Right renal pelvis (tissue), 4 donors: ENCODE measurements around the gene ABHD14A. TPM values are rescaled to one million over a fixed set of nuclear protein-coding genes. Genes with fewer than 3 reads are reported as not detected.
"Not testable (repeated sequence)": the region's sequence is repeated elsewhere in the genome, so short reads cannot be mapped to it uniquely, and the experiment has no call there.

Source experiments
- DNase-seq, 4 donors: peaks; one replicate each; pipeline ENCODE4 v3.0.0-alpha.2; 2013; ENCODE audit warnings: low read depth in 4 of 4, low spot score in 3 of 4, missing footprints in 1 of 4
- polyA plus RNA-seq, 4 donors: library from polyadenylated mRNA; unstranded; fragments of 120-200 nt; gene quantifications; one replicate each; pipeline ENCODE4 v1.2.1, GENCODE V29; 2013; ENCODE audit not compliant: insufficient read length in 4 of 4

The ABHD14A gene
- 10 to 100 TPM; 24.1 to 34.7 (median 26.9) TPM for polyA plus RNA-seq

DNA sequence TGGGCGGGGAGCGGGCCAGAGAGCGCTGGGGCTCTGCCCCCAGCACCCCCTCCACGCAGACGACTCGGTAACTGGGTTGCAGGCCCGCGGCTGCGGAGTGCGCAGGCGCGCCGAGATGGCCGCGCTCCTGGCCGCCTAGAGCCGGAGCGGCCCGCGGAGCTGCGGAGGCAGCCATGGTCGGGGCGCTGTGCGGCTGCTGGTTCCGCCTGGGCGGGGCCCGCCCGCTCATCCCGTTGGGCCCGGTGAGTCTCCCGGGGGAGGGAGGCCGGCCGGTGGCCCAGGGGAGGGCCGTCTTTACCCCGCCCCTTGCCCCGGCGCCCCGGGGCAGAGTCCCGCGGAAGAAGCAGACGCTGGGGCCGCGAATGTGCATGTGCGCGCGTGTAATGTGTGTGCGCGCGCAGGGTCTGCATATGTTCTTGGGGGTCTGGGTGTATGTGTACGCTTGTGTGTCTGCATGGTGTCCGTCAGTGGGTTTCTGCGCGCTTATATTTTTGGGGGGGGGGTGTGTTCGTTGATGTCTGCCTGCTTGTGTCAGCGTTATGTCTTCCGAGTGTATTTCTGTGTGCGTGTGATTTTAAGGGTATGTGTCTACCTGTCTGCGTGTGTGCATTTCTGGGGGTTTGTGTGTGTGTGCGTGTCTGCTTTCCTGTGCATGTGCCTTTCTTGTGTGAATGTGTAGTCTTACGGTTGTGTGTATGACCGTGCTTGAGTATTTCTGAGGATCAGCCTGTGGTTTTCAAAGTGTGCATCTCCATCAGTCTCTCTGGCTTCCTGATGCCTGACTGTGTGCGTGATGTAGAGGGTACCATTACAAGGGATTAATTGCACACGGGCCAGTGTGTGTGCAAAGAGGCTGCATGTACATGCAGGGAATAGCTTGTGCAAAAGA, at the start of gene ABHD14A:
TSS of gene ABHD14A (plus strand) at position 102 of the 889 bp plus-strand sequence. CDS start at position 174, 72 bp downstream.
- no peak for DNase-seq

DNA sequence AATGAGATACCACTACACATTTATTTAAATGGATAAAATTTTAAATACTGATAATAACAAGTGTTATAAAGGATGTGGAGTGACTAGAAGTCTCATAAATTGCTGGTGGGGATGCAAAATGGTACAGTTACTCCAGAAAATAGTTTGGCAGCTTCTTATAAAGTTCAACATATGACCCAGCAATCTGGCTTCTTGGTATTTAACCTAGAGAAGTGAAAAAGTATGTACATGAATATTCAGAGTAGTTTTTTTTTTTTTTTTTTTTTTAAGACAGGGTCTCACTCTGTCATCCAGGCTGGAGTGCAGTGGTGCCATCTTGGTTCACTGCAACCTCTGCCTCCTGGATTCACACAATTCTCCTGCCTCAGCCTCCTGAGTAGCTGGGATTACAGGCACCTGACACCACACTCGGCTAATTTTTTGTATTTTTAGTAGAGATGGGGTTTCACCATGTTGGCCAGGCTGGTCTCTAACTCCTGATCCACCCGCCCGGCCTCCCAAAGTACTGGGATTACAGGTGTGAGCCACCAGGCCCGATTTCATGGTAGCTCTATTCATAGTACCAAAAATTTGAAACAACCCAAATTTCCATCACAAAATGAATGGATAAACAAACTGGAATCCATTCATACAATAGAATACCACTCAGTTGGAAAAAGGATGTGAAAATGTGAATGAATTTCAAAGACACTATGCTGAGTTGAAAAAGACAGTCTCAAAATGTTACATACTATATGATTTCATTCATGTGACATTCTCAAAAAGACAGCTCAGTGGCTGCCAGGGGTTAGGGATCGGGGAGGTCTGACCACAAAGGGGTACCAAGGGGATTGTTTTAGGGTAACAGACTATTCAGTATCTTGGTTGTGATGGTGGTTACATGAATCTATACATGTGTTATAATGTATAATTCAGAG, 47.5 kb upstream of the ABHD14A start:
- no peak for DNase-seq

DNA sequence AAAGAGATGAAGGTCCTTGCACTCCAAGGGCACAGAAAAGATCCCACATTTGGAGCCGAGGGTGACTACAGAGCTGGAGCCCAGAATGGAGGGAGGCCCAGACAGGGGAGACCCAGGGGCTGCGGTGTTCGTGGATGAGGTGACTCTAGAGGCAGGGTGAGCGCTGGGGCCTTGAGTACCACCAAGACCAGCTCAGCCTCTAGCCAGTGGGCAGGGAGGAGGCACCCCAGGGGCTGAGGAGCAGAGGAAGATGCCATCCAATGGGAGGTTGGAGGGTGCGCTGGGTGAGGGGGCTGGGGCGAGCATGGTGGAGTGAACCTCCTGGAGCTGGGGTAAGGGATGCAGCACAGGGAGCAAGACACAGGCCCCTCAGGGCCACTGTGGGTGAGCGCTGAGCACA, 46.4 kb upstream of the ABHD14A start:
- DNase-seq = no peak

DNA sequence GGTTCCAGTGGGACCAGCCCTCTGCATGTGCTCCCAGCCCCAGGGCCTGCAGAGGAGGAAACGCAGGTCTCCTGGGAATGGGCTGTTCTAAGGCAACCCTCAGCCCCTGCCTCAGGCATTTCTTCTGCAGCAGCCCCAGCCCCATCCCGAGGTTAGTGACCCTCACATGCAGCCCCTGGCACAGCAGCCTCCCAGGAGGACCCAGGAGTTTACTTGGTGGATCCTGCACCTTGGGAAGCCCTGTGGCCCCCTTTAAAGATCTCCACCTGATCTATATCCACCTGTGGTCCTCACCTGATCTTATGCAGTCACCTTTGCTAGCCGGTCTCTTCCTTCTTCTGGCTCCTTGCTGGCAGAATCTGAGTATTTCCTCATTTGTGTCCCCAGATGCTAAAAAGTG, 45.9 kb upstream of the ABHD14A start:
- not testable (repeated sequence) for DNase-seq

DNA sequence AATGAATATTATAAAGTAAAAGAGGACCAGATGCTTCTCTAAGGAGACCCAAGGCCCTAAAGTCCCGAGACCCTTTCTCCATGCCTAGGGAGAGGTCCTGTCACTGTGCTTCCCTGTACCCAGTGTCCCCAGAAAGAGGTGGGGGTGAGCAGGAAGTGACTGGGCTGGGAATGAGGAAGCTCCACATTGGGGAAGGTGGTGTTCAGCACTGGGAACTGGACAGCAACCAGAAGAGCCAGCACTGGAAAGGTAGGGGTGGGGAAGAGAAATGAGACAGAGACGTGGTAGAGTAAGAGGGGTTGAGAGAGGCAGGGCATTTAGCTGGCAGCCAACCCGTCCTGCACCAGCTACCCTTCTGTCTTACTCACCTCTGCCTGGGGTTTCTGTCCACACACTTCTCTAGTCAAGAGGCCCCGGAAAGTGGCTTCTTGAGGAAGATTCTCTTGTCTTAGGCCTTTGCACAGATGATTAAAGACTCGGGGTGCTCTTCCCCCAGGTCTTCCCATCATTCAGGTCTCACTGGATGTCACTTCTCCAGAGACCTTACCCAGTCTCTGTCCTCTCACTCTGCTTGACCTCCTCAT, 45.4 kb upstream of the ABHD14A start:
- DNase-seq = no peak

DNA sequence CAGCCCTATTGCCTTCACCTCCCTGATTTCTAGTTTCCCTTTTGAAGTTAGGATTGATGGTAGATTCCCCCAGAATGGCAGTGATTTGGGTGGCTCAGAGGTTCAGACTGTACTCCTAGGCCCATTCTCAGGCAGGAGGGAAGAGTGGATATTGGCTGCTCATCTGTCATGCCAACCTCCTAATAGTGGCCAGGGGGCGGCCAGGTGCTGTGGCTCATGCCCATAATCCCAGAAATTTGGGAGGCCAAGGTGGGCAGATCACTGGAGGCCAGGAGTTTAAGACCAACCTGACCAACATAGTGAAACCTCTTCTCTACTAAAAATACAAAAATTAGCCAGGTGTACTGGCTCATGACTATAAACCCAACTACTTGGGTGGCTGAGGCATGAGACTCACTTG, 44.4 kb upstream of the ABHD14A start:
- no peak for DNase-seq

DNA sequence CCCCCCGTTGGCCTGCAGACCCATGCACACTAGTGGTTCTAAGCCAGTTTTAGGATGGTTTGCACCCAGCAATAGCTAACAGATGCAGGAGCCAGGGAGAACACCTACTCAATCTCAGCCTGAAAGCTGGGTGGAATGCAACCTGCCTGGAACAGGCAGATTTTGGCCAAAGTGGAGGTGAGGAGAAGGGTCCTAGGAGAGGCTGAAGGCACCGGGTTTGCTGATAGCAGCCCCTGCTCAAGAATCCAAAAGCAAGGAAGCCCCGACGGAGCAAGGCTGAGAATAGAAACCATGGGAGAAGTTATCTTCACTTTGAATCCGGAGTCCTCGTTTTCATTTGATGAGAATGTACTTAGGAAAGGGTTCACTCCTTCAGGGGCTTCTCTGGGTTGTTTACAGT, 43.1 kb upstream of the ABHD14A start:
- no peak for DNase-seq

DNA sequence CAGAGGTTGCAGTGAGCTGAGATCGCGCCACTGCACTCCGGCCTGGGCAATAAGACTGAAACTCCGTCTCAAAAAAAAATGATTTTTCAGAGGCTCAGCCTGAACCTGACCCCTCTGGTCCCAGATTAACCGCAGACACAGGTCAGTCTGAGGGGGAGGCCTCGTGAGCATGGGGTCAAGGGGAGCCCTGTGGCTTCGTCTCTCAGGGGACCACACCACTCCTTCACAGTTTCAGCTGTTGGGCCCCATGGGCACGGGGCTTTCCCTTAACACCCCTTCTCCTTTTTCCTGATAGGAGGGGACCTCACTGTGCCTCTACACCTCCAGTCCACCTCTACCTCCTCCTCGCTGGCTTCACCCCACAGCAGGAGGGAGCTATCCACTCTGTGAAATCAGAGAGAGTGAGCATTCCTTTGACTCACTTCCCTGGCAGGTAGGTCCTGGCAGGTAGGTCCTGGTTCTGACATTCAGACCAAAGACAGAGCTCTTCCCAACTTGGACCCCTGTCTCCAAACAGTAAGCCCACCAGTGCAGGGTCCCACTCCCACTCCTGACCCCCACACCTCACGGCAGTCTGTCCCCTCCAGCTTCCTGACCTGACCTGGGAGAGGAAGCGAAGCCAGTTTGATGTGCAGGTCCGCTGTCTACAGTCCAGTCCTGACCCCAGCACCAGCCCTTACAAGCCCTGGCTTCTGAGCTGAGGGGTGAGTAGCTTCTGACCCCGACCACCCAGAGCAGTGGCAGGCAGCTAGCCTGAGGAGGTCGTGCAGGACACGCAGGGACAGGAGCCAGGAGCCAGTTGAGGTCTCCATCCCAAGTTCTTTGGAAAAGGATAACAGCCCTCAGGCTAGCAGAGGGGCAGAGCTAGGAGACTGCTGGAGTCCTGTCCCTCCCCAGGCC, 42.1 kb upstream of the ABHD14A start:
- DNase-seq = no peak

DNA sequence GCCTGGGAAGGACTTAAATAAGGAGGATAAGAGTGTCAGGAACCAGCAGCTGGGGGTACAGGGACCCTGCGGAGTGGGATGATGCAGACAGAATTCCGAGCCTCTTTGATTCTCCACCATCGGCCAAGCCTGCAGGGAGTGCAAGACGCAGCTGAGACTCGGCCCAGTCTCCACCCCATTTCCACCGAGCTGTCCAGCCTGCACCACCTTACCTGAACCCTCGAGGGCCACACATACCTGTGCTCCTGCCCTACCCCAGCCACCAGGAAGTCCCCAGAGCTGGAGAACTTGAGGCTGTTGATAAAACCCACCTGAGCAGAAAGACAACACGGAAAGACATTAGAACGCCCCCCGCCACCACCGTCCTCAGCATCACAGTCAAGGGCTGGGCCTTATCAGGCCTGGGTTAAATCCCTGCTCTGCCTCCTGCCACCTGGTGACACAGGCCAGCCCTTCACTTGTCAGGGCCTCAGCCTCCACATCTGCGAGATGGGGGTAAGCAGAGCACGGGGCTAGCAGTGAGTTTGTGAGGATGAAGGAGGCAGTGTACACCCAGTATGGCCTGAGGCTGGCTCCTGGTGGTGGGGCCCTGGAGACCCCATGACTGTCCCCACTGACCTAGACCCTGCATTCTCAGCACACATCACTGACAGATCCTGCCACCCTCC, 41.3 kb upstream of the ABHD14A start:
- no peak for DNase-seq

DNA sequence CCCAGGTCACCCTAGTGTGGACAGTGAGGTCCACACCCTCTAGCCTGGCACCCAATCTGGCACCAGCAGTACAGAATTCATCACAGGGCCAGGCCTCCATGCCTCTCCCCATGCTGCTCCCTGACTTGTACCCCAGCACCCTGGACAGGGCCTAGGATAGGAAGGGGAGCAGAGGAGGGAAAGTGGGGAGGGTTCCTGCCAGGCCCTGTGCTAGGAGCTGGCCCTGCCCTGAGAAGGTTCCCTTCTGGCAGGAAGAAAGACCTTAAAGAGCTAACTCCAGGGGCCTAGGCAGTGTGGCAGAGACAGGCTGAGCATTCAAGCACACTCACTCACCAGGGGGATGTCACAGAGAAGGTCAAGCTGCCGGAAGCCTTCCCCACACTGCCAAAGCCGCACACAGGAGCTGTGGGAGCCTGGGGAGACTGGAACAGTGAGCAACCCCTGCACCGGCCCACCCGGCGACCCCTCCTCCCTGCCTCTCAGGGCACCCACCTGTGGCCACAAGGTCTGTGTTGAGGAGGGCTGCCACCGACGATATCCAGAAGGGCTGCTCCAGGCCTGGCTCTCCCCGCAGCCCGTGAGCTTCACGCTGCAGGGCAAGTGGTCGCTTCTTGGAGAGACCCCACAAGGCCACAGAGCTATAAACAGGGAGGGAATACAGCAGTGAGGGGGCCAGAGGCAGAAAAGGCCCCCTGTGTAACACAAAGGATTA, 40.6 kb upstream of the ABHD14A start:
- no peak for DNase-seq

DNA sequence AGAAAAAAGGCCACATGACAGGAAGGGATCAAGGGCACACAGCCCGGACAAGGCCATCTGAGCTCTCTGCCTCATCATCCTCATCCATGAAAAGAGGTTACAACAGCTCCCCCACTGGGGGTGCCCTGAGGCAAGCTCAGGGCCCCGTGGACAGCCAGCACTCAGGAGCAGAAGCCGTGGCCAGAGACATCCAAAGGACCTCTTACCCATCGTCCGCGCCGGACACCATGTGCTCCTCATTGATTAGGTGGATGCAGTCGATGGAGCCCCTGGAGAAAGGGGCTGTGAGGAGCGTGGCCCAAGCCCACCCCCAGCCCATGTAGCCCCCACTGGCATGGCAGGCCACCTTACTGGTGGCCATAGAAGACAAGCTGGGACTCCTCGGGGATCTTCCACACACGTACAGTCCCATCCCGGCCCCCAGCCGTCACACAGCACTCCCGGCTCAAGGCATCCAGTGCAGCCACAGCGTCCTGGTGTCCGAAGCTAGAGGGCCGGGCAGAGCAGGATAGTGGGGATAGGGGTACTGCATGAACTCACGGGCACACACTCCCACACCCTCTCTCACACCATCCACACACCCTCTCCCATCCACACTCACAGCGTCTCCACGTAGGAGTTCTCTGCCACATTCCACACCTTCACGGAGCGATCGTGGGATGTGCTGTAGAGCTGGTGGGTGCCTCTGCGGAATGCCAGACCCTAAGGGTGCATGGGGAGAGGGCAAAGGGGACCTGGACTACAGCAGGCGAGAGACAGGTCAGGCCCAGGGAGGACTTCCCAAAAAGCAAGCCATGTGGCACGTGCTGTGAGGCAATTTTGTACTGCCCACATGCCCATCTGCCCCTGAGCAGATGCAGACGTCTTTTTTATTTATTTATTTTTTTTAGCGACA, 39.6 kb upstream of the ABHD14A start:
- no peak for DNase-seq

DNA sequence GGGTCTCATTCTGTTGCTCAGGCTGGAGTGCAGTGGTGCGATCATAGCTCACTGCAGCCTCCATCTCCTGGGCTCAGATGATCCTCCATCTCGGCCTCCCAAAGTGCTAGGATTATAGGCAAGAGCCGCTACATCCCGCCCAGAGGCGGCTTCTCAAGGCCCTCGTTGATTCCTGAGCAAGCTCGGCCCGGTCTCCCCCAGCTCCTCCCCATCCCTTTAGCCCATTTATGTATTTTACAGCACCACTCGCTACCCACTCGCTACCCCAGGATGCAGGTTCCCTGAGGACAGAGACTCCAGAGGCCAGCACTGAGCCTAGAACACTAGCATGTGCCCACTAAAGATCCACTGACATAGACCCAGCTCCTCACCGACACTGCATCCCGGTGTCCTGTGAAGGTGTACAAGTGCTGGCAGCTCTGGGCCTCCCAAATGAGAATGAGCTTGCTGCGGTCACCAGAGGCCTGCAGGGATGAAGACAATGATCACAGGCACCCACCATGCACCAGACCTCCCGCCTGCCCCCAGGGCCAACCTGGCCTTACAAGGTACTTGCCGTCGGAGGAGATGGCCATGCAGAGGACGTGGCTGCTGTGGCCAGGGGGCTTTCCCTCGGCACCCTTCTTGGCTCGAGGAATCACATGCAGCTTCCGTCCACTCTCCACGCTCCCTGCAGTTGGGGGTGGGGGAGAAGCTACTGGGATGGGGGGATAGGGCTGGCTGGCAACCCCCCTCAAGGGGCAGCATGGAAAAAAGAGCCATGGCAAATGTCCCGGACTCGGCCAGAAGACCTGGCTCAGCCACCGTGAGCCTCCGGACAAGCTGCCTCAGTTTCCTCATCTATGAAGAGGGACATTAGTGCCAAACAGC, 38.7 kb upstream of the ABHD14A start:
- DNase-seq = no peak

DNA sequence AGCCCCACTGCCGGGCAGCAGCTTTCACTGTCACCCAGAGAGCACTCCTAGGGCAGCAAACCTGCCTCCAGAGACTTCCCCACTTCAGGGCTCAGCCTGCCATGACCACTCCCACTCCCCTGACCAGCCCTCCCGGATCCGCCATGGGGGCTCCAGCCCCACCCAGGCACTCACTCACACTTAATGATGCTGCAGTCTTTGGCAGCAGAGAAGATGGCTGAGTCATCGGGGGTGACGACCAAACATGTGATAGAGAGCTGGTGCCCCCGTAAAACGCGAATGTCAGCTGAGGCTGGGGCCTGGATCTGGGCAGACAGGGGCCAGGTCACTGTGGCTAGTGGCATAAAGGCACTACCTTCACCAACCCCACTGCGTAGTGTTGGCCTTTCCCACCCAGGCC, 37.9 kb upstream of the ABHD14A start:
- DNase-seq = no peak

DNA sequence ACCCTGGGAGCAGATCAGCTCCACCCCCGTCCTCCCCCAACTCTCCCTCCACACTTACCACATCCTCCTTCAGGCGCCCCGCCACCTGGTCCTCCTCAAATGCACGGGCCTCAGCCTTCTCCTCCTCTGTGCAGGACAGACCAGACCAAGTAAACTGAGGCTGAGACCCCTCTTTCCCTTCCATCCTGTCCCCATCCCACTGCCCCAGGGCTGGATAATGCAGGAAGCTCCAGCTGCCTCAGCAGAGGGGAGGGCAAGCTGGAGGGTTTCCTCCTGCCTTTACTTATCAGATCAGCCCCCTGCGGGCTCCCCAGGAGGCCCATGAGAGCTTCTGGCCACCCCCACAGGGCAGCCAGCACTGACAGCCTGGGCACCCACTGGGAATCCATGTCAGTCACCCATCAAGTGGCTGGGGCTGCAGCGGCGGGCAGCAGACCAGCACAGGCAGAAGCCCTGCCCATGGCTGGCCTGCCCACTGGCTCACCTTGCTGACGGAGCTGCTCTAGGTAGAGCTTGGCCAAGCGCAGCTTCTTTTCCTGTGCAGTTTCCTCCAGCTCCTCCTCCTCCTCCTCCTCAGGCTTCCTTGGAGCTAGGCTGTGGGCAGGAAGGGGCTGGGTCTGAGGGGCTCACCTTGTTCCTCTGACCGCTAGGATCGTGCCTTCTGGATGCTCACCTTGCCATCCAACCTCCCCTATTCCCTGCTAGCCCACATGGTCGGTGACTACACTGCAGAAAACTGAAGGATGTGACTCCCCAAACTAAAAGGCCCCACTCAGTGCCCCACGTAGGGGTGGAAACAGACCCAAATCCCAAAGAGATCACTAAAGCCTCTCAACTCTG, 37.0 kb upstream of the ABHD14A start:
- no peak for DNase-seq

DNA sequence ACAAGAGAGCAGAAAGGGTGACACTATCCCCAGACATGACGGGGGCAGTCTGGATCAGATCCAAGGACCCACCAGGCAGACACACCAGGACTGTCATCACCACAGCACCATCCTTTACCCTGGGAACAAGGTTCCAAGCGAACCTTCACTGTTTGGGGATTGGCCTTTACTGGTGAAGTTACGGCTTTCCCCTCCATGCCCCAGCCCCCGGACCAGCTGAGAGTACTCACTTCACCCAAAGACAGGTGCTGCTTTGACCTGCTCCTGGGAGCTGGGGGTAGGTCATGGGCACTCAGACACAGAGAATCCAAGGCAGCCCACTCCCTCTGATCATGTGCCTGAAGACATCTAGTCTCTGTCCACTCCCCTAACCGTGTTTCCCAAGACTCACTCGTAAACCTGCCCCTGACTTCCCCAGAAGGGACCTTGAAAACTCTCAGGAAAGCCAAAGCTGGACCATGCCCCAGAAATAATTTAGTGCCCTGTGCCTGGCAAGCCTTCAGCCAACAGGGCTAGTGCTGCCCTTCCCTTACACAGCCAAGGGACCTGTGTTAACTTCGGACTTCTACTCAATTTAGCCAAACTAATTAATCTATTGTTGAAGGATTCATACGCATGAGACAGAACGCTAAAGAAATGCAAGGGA, 36.0 kb upstream of the ABHD14A start:
- no peak for DNase-seq
